Activated CD4-positive, alpha-beta T cell treated with anti-CD3 and anti-CD28 coated beads for 4 hours (primary cell): ENCODE results near the gene FAM107B.

Experiments used
- DNase-seq, 2 donors: peaks; one replicate each; pipeline ENCODE4 v3.0.0-alpha.2; 2020

The FAM107B gene

GRCh38 chr10:14572811-14573210 is 201.9 kb downstream of the FAM107B start:
- DNase-seq, result no peak

DNA sequence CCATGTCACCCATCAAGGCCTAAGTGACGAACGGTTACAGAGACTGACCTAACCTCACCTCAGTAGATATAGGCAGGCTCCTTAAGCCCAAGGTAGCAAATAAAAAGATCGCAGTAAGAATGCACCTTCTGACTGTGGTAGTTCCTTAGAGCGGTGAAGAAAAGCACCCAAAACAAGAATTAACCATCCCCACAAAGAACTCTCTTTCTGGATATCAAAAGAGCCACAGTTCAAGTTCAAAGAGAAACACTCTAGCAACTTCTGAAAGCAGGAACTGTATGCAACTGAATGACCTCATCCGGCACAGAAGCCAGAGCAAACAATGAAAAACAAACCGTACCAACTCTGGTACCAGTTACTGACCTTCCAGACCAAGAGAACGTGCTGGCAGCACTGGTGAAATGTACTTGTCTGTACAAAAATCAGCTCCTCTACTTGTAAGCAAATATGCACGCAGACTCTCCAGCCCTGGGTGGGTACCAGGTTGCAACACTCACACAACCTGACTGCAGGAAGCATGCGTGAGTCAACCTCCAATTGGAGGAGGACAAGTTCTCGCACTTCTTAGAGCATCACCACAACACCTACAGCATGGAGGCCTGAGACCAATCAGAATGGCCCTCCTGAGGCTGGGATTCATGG is 202.7 kb downstream of the FAM107B start:
- peak; percentile 52 to 60 for DNase-seq

DNA sequence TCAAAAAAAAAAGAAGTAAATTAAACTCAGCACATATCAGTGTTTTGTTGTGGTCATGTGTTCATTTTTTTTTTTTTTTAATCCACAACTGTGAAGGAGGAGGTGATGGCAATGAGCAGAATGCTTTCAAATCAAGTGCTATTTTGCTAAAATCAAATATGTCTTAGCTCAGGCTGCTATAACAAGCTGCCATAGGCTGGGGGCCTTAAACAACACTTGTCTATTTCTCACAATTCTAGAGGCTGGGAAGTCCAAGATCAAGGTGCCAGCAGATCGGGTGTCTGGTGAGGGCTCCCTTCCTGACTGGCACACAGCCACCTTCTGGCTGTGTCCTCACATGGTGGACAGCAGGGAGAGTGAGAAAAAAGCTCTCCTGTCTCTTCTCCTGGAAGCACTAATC is 203.9 kb downstream of the FAM107B start:
- no peak for DNase-seq

GRCh38 chr10:14569274-14570060 is 205.2 kb downstream of the FAM107B start:
- peak in 1 of 2 donors; percentile 46 for DNase-seq

DNA sequence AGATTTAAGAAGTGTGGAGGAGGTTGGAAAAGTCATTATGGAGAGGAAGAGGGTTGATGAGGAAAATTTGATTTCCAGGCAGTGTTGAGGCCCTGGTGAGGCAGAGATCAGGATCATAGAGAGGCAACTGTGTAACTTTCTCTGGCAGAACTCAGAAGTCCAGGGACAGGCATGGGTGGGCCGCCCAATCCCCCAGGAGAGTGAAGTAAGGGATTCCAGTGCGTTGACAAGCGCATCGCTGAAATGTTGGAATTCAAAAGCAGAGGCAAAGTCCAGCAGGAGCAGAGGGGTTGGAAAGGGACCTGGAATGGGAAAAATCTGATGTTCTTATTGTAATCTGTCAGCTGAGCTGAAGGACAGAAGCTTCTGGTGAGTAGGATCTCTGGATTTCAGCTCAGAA is 207.3 kb downstream of the FAM107B start:
- no peak for DNase-seq

DNA sequence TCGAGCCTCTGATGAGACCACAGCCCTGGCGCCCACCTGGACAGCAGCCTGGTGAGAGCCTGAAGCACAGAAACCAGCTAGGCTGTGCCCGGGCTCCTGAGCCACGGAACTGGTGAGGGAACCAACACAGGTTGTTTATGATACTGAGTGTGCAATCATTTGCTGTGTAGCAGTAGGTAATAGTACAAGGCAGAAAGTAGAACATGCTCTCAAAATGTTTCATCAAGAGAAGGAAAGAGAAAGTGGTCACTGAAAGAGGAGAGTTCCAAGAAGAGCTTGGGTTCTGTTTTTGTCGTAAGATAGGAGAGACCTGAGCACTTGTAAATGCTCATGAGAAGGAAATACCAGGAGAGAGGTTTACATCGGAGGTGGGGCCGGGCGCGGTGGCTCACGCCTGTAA is 208.2 kb downstream of the FAM107B start:
- no peak for DNase-seq

DNA sequence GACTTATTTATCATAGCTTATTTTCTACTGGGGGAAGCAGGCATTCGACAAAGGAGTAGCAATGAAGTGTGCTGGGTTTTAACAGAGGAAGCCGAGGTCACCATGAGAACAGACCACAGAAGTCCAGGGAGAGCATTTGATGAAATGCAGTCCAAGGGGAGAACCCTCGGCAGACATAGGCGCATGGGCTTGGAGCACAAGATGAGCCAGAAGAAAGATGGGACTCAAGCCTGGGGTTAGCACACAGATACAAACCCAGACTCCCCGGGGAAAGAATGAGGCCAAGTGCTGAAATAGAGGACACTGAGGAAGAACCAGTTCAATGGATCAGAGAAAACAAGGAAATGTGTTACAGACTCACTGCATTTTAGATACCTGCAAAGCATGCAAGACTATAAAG is 209.5 kb downstream of the FAM107B start:
- DNase-seq, result no peak

DNA sequence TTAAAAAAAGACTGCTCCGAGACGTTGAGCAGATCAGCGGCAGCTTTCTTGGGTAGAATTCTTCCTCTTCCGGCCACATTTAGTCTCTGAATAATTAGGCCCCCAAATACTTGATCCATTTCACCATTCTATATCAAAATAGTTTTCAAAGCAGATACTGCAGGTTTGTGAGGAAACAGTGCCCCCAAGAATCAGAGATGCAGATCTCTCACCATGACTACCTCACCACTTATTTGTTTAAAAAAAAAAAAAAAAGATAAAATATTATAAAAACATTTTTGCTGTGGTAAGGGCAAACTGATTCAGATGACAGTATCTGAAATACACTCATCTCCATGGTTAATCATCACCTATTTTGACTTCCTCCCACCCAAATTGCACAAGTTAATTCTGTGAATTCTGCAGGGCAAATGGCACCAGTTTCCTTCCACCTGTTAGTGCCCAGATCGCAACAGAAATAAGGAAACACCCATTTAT is 210.4 kb downstream of the FAM107B start:
- peak; percentile 35 to 53 for DNase-seq

- no peak for DNase-seq
These were observed 211.2 kb downstream of the FAM107B start for GRCh38 chr10:14563359-14563940.

GRCh38 chr10:14563076-14563336 is 211.7 kb downstream of the FAM107B start:
- no peak for DNase-seq

DNA sequence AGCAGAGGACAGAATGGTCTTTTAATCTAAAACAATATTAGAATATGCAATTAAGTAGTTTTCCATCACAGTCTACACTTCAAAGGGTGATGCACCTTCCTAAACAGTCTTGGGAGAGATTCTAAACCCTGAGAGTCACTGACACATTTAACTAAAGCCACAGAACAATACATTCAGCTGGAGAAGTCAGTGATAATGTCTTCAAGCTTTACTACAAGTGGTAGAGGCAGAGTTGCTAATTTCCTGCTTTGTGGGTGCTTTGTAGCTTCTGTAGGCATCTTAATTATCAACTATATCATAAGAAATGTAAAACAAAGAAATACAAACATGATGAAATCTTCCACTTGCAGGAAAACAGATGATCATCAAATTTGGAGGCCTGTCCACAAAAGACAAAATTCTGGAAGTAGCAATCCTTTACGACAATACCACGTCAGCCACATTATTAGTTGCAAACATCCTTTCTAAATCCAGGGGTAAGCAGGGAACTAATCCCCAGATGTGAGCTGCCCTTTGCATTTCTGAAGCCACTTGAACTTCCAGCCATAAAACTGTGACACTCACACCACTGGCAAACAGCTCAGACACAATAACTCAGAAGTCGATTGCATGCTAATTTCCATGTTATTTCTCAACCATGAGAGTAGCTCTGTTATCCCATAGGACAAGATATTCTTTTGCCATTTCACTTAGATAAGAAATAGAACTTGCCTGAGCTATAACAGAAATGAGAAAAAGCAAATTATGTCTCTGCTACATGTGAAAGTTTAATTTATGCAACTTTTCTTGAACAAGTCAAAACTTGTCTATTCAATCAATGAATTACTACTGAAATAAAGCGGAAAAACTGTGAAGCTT is 212.2 kb downstream of the FAM107B start:
- DNase-seq, result no peak

DNA sequence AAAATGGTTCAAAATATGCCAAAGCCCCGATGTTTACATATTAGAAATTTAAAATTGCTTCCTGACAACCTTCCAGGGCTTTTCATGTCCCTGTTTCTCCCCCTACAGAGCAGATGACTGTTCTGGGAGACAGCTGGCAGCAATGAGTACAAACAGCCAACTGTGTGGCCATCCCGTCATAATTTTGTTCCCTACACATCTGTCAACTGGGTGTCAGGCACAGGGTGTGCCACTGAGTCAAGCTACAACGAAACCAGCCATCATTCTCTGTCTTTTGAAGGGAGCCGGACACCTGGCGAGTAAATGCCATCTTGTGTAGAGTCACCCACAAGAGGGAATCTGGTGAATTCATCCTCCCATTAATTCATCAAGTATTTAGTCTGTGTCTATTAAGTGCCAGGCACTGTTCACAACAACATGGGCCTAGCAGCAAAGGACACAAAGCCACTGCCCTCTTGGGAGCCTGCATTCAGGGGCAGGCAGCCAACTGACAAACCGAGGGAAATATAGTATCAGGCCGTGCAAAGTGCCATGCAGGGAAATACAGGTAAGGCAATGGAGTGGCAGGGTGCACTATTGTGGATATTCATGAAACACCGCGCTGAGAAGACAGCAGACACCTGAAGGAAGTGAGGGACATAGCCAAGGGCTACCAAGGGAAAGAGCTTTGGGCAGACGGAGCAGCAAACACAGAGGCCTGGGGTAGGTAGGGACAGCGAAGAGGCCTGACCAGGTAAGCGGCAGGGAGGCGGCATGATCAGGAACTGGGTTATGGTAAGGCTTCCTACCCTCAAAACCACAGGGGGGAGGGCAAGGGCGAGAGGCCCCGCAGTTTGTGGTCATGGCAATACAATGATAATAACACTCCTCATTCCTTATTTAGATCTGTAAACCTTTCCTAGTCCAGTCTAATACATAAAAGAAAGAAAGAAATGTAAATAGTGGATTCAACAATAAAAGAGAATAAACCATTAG is 213.6 kb downstream of the FAM107B start:
- no peak for DNase-seq

- DNase-seq, result peak; percentile 70 to 76
These were observed 214.4 kb downstream of the FAM107B start for GRCh38 chr10:14560274-14560673.

GRCh38 chr10:14558025-14558424 is 216.7 kb downstream of the FAM107B start:
- DNase-seq, result no peak

DNA sequence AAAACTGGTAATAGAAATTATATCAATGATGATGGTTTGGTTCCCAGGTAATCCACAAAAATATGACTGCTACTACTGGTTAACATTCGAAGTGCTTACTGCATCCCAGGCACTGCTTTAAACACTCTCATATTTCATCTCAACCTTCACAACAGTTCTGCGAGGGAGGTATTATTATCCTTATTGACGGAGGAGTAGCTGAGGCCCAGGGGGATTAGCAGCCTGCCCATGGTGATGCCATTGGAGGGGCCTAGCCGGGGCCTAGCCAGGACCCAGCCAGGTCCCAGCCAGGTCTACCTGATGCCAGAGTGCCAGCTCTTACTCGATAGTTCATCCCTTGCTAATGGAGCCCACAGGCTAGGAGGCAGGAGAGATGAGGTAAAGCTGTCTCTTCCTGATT is 217.1 kb downstream of the FAM107B start:
- DNase-seq, result no peak

GRCh38 chr10:14556285-14556956 is 218.3 kb downstream of the FAM107B start:
- no peak for DNase-seq

- no peak for DNase-seq
These were observed 218.9 kb downstream of the FAM107B start for GRCh38 chr10:14555807-14556206.

GRCh38 chr10:14554491-14555205 is 220.0 kb downstream of the FAM107B start:
- no peak for DNase-seq

DNA sequence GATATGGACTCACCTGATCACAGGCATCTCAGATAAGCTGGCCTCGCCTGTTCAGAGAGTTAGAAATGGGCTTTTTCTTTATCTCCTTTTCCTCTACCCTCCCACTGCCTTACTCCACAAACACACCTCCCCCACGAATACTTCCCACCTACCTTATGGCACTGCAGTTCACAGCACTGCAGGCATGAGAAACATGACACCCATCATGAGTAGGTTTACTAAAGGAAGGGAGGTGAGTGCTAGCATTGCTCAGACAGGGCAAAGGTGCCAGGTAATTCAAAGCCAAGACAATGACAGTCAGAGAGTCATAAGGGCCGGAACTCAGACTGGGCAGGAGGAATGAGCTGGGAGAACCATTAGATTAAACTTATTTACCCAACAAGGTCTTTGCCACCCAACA is 220.6 kb downstream of the FAM107B start:
- DNase-seq, result no peak

- no peak for DNase-seq
These were observed 221.2 kb downstream of the FAM107B start for GRCh38 chr10:14553448-14553847.

DNA sequence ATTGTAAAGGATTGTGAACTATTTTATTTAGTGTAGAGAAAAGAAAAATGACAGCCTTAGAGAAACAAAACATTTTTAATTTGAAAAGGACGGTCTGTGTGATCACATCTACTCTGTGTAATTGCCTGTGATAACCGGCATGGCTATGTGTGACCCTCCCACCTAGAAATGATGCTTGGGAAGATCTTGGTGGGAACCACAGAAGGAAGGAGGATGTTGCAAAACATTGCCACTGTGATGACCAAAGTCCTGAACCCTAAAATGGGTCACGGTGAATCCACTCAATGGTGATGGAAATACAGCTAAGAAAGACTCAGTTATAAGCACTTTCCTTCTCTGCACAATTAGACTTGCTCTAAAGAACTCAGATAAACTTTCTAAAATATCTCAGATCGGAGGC is 222.7 kb downstream of the FAM107B start:
- DNase-seq, result no peak
